GM12873 (cell line): ENCODE measurements around the gene MACC1.

Experiments
- TF ChIP-seq, protein P1 (sequence below): IDR thresholded peaks from 2 replicates; pipeline ENCODE4 v1.5.1; 2012; ENCODE audit warnings: low read depth, mild to moderate bottlenecking, moderate library complexity, low read length, control low read depth; ENCODE audit not compliant: insufficient read depth; ENCODE audit errors: missing control alignments

Gene MACC1

DNA sequence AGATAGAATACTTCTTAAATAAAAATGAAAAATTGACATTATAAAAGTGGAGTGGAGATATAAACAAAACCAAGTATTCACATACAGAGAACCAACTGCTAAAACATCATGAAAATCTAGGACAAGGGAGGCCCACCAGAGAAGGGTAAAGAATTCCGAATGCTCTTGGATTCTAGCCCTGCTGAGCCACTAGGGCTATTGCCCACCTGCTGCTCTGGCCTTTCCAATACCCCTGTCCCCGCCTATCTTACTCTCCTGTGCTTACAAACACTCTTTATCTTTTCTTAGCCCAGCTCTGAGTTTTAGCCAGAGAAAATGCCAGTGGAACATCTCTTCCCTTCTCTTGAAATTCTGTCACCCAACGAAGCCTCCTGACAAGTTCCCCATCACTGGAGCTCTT lies 100.3 kb downstream of the MACC1 start:
- TF ChIP-seq, protein P1, sequence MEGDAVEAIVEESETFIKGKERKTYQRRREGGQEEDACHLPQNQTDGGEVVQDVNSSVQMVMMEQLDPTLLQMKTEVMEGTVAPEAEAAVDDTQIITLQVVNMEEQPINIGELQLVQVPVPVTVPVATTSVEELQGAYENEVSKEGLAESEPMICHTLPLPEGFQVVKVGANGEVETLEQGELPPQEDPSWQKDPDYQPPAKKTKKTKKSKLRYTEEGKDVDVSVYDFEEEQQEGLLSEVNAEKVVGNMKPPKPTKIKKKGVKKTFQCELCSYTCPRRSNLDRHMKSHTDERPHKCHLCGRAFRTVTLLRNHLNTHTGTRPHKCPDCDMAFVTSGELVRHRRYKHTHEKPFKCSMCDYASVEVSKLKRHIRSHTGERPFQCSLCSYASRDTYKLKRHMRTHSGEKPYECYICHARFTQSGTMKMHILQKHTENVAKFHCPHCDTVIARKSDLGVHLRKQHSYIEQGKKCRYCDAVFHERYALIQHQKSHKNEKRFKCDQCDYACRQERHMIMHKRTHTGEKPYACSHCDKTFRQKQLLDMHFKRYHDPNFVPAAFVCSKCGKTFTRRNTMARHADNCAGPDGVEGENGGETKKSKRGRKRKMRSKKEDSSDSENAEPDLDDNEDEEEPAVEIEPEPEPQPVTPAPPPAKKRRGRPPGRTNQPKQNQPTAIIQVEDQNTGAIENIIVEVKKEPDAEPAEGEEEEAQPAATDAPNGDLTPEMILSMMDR = no peak

DNA sequence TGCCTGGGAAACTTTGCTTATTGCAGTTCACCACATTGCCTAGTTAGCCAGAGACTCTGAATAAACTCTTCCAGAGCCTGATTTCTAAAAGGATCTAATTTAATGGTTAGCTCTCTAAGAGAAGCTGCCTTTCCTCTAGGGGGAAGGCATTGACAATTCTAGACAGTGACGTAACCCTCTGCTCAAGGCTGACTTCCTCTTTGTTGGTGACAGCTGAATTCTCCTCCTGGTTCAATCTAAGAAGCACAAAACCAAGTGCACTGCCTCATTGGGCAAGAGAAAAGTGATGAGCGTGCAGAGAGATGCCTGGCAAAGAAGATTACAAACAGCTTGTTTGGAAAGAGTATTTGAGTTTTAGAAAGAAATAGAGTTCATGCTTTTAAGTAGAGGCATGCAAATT lies 102.7 kb downstream of the MACC1 start:
- TF ChIP-seq, protein P1 = no peak

DNA sequence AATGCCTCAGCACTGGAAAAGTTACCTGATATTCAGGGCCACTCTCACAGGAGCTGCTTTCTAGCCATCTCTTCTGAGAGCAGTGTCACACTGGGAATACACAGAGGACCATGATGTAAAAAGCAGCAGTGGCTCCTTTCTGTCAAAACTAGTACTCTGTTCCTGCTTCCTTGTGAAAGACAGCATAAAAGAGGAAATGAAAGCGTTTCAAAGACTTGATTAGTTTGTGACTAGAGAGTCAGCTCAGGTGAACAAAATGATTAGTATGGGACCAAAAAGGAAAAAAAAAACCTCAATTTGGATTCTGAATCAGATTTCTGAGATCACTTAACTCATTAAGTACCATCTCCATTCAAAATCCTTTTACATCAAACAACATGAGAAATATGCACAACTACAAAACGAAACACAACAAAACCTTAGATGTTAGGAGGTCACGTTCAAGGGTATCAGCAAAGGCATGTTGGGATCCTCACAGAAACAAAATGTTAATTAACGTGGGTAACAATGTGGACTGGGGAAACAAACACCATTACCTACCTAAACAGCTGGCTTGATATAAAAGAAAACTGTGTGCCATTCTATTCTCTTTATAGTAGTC lies 103.7 kb downstream of the MACC1 start:
- TF ChIP-seq, protein P1 = no peak

DNA sequence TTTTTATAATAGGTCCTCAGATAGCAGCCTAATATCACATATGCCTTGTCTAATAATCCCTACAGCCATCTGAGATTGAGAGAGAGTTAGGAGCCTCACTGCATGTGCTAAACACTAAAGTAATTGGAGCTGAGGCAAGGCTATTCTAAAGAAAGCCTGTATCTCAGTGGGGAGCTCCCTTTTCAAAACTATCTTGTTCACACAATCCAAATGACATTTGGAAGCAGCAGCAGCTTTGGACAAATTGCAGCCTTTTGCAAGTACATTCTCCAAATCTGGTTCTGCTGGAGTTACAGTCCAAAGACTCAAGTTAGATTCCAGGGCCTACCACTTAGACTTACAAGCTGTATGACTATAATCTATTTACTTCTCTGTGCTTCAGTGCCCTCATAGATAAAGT lies 104.5 kb downstream of the MACC1 start:
- TF ChIP-seq, protein P1 = no peak

DNA sequence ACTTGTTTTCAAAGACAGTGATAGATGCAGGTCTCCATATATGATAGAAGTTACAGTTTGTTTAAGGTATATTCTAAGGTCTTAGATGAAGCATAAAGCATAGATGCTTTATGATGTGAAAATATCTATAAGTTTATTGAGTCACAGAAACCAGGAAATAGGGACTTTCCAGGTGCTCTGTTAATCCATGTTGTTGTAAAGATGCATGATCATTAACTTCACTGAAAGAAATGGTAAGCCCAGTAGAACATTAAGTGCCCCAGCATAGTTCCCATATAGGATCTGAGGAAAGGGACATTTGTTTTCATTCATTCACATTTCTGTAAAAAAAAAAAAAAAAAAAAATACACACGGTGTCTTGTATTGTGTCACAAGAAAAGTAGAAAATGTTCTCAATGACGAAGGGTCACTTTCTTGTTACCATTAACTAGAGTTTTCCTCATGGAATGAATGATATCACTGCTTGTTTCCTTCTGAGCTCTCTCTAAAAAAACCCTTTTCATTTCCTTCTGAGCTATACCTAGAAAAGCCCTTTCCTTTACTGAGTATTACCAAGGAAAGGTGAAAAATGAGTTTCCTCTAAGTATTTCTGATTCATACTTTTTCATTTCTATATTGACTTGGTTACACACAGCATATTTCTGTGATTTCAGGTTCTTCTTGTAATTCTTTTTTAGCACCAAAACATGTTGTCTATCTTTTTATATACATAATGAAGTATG lies 105.2 kb downstream of the MACC1 start:
- TF ChIP-seq, protein P1 = no peak

DNA sequence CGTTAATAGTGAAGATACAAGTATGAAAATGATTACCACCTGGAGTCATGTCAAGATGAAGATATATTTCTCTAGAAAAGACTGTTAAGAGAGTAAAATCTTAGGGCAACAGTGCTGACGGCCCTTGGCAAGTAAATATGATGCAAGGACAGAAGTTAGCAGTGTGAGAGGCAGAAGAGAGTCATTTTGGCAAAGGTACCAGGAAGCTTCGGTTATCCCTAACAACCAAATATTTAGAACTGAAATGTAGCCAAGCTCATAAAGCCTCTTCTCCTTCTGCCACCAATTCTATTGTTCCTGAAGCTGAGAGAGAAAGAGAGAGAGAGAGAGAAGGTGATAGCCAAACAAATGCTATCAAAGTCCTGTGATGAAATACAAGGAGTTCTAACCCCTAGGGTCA lies 109.6 kb downstream of the MACC1 start:
- TF ChIP-seq, protein P1 = no peak

DNA sequence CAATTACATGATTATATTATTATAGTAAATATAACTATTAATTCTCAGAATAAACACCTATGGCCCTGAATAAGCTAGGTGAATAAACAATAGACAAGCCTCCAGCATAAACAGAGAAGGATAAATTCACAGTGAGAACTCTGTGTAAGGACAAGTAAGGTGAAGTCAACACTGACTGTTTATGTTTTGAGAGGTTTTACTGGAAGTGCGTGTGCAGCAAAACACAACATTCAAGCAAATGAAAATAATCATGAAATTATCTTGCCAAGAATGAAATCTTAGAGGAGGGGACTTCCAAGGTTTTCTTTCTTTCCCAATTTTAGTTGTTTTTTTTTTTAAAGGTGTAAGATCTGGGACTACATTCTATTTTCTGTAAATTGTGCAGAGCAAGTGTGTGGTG lies 112.5 kb downstream of the MACC1 start:
- TF ChIP-seq, protein P1 = no peak
